AG04449 (cell line): ENCODE data around the gene TMEM204.
"Not testable (repeated sequence)": the region's sequence is repeated elsewhere in the genome, so short reads cannot be mapped to it uniquely, and the experiment has no call there.

Experiments
- CTCF ChIA-PET: fragments of 350-600 bp; formaldehyde crosslinking; extraction: SDS; loops from one replicate; lab custom pipeline; 2021; ENCODE audit warnings: antibody characterized with exemption; lab: Yijun Ruan, JAX
- POLR2A ChIA-PET: fragments of 400-600, 350-600 bp; formaldehyde crosslinking; extraction: SDS; loops from one replicate; lab custom pipeline; 2020; ENCODE audit warnings: antibody characterized with exemption, inconsistent platforms; lab: Yijun Ruan, JAX
- DNase-seq: peaks from one replicate; pipeline ENCODE4 v3.0.0-alpha.2; 2010; ENCODE audit warnings: low read depth, low spot score
- H3K4me3 ChIP-seq: 2 replicates; pipeline ENCODE4 v1.5.1; 2011; ENCODE audit warnings: low read depth, mild to moderate bottlenecking, control low read depth, low read length
- TF ChIP-seq, protein P1 (sequence below): IDR thresholded peaks from one replicate; pipeline ENCODE4 v1.5.1; 2011; ENCODE audit warnings: mild to moderate bottlenecking, moderate library complexity, low read length, control low read depth, inconsistent platforms; ENCODE audit not compliant: insufficient read depth; ENCODE audit errors: missing control alignments

The TMEM204 gene

DNA sequence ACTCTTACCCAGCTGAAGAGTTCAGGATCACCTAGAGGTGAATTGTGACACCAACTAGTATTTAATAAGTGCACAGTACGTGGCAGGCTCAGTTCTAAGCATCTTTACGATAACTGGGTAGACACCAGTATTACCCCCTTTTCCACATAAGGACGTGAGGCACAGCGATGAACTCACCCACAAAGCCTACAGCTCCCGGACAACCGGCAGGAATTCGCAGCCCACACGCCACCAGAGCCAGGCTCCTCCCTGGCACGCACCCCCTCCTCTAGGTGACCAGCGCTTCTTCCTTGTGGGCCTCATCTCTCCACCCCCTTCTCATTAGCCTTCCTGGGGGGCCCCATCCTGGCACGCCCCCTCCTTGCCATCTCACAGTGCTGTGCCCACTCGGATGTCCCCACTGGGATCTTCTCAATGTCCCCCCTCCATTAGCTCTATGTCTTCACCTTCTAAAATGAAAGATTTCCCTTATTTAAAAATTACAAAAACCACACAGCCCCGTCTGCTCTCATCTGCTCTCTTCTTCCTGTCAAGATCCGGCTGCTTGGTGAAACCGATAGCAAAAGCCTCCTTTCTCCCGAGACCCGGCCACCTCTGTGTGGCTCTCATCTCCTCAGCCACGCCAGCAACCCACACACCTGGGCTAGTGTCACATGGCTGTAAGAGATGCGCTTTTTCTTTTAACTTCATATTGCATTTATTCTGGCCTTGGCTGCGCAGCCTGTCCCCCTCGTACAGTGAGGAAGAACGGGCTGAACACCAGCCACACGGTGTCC, 57.7 kb downstream of the TMEM204 start:
- ChIA-PET CTCF (no interaction called here), POLR2A (no interaction called here)
- no peak for DNase-seq
- H3K4me3 ChIP-seq, result no peak overlapping the region
- TF ChIP-seq, protein P1, sequence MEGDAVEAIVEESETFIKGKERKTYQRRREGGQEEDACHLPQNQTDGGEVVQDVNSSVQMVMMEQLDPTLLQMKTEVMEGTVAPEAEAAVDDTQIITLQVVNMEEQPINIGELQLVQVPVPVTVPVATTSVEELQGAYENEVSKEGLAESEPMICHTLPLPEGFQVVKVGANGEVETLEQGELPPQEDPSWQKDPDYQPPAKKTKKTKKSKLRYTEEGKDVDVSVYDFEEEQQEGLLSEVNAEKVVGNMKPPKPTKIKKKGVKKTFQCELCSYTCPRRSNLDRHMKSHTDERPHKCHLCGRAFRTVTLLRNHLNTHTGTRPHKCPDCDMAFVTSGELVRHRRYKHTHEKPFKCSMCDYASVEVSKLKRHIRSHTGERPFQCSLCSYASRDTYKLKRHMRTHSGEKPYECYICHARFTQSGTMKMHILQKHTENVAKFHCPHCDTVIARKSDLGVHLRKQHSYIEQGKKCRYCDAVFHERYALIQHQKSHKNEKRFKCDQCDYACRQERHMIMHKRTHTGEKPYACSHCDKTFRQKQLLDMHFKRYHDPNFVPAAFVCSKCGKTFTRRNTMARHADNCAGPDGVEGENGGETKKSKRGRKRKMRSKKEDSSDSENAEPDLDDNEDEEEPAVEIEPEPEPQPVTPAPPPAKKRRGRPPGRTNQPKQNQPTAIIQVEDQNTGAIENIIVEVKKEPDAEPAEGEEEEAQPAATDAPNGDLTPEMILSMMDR, result no peak

DNA sequence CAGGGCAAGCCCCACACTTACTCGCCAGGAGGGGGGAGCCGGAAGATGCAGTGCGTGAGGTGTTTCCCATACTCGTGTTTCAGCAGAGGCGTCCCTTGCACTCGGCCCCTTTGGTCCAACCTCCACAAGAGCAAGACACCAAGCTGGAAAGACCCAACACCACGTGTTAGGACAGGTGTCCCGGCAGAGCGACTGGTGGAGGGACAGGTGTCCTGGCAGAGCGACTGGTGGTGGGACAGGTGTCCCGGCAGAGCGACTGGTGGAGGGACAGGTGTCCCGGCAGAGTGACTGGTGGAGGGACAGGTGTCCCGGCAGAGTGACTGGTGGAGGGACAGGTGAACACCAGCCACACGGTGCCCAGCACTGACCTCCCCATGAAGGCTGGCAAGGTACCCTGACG, 59.0 kb downstream of the TMEM204 start:
- no peak overlapping the region for H3K4me3 ChIP-seq
- POLR2A ChIA-PET, result no interaction called here
- TF ChIP-seq, protein P1, result no peak
- CTCF ChIA-PET, result no interaction called here
- no peak for DNase-seq

DNA sequence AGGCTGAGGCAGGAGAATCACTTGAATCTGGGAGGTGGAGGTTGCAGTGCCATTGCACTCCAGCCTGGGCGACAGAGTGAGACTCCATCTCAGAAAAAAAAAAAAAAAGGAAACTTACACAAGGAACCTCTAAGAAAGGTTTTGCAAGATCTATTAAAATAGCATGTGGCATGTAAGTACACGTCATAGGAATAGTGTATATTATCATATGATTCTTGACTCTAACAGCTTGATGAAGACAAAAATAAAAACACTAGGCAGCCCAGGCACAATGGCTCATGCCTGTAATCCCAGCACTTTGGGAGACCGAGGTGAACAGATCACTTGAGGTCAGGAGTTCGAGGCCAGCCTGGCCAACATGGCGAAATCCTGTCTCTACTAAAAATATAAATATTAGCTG, 62.0 kb downstream of the TMEM204 start:
- H3K4me3 ChIP-seq, POLR2A ChIA-PET, CTCF ChIA-PET, DNase-seq: not testable (repeated sequence)

DNA sequence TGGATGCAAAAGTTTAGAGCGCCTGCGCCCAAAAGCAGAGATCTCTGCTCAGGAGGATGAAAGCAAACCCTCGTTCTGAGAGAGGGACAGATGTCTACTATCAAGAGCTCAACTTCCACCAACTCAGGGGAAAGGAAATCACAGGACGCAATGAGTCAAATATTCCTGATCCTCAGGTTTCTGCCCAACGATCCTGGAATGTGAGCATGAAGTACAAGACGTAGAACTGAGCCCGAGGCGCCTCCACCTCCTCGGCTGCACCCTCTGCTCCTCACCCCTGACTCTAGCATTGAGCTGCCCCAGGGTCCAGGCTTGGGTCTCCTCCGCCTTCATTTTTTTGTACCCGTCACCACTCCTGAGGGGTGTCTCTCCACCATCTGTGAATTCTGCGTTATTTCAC, 63.0 kb downstream of the TMEM204 start:
- ChIA-PET POLR2A (no interaction called here), CTCF (no interaction called here)
- TF ChIP-seq, protein P1, result no peak
- H3K4me3 ChIP-seq, result no peak overlapping the region
- DNase-seq, result no peak

DNA sequence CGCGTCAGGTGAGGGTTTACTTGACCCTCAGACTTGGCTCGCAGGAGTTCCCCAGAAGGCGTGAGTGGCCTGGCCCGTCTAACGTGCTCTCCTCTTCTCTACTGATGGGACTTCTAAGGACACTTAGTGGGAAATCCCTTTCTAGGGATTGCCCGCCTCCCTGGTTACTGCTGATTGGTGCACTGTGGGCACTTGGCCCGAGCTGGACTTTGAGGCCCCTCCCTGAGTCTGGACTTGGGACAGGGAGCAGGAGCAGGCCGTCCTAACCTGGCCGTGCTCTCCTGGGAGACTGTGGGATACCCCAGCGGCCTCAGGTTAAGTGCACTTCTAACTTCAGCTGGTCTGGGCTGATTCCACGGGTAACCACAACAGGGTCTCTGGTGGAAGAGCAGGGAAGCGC, 63.7 kb downstream of the TMEM204 start:
- ChIA-PET CTCF (no interaction called here), POLR2A (no interaction called here)
- TF ChIP-seq, protein P1, result no peak
- H3K4me3 ChIP-seq, result no peak overlapping the region
- DNase-seq, result no peak

DNA sequence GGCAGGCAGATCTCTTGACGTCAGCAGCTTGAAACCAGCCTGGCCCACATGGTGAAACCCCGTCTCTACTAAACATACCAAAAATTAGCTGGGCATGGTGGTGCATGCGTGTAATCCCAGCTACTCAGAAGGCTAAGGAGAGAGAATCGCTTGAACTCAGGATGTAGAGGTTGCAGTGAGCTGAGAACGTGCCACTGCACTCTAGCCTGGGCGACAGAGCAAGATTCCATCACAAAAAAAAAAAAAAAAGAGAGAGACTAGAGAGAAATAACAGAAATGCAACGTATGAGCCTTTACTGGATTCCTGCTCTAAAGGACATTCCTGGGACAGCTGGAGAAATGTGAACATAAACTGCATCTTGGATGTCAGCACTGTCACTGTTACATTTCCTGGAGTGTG, 67.6 kb downstream of the TMEM204 start:
- CTCF ChIA-PET, result no interaction called here
- POLR2A ChIA-PET, result interaction anchor here (1.2 kb wide), 1 partner anchor 10 kb away, joined by 3 read pairs; no protein-coding TSS in a partner anchor
- H3K4me3 ChIP-seq, result no peak overlapping the region

More for the DNA sequence above, 67.6 kb downstream of the TMEM204 start:
- no peak for DNase-seq
- TF ChIP-seq, protein P1, result no peak
